Body of pancreas (tissue), 4 donors: ENCODE results near the gene SGCD.

Experiments used
- CTCF ChIP-seq, 7 experiments: fragments of 450-650 bp in 4 of 7; fragments of 200-600 bp in 3 of 7; sonication (generic) in 3 of 7; IDR thresholded peaks; one replicate each; pipeline ENCODE4 v1.5.1; 2016 to 2019; ENCODE audit warnings: antibody characterized with exemption in 7 of 7
- POLR2A ChIP-seq, 3 donors: fragments of 450-650 bp; IDR thresholded peaks; one replicate each; pipeline ENCODE4 v1.6.1; 2016; ENCODE audit warnings: antibody characterized with exemption in 3 of 3, mild to moderate bottlenecking in 2 of 3

- no peak for TF ChIP-seq CTCF (IDR thresholded peaks at IDR 0.05)
- no peak for TF ChIP-seq POLR2A (IDR thresholded peaks at IDR 0.05)
These were observed 301.5 kb downstream of the SGCD start for GRCh38 chr5:156628421-156628820.
